ENCODE data around the gene STAB2.

STAB2 gene

GRCh38 chr12:103698752-103699560 lies 111.9 kb downstream of the STAB2 start:
- peak; percentile 43 for DNase-seq

GRCh38 chr12:103705098-103705497 lies 118.0 kb downstream of the STAB2 start:
- no peak for DNase-seq

GRCh38 chr12:103705927-103706326 lies 118.9 kb downstream of the STAB2 start:
- DNase-seq: no peak

- no peak for DNase-seq
Measured at GRCh38 chr12:103707446-103707845, 120.4 kb downstream of the STAB2 start.

GRCh38 chr12:103710544-103710943 lies 123.5 kb downstream of the STAB2 start:
- no peak for DNase-seq

- no peak for DNase-seq
Measured at GRCh38 chr12:103712216-103712615, 125.1 kb downstream of the STAB2 start.

- DNase-seq: no peak
Measured at GRCh38 chr12:103715494-103715893, 128.4 kb downstream of the STAB2 start.

GRCh38 chr12:103716517-103717196 lies 129.6 kb downstream of the STAB2 start:
- no peak for DNase-seq

GRCh38 chr12:103725398-103725797 lies 138.3 kb downstream of the STAB2 start:
- DNase-seq: no peak

- no peak for DNase-seq
Measured at GRCh38 chr12:103727638-103728037, 140.6 kb downstream of the STAB2 start.

- DNase-seq: no peak
Measured at GRCh38 chr12:103728323-103728722, 141.2 kb downstream of the STAB2 start.

- DNase-seq: no peak
Measured at GRCh38 chr12:103729499-103729898, 142.4 kb downstream of the STAB2 start.

- DNase-seq: no peak
Measured at GRCh38 chr12:103731539-103731938, 144.5 kb downstream of the STAB2 start.

- DNase-seq: no peak
Measured at GRCh38 chr12:103734863-103735262, 147.8 kb downstream of the STAB2 start.

- no peak for DNase-seq
Measured at GRCh38 chr12:103735291-103735690, 148.2 kb downstream of the STAB2 start.

- DNase-seq: no peak
Measured at GRCh38 chr12:103736572-103736971, 149.5 kb downstream of the STAB2 start.

GRCh38 chr12:103737881-103738280 lies 150.8 kb downstream of the STAB2 start:
- no peak for DNase-seq

- DNase-seq: no peak
Measured at GRCh38 chr12:103742349-103742932, 155.4 kb downstream of the STAB2 start.

- DNase-seq: no peak
Measured at GRCh38 chr12:103743788-103744187, 156.7 kb downstream of the STAB2 start.

- no peak for DNase-seq
Measured at GRCh38 chr12:103745962-103746361, 158.9 kb downstream of the STAB2 start.

GRCh38 chr12:103748002-103748401 lies 160.9 kb downstream of the STAB2 start:
- DNase-seq: no peak

GRCh38 chr12:103748875-103749274 lies 161.8 kb downstream of the STAB2 start:
- no peak for DNase-seq

- no peak for DNase-seq
Measured at GRCh38 chr12:103751171-103751570, 164.1 kb downstream of the STAB2 start.

- DNase-seq: no peak
Measured at GRCh38 chr12:103751600-103751999, 164.5 kb downstream of the STAB2 start.
